SK-N-MC (cell line): Measurements from ENCODE around the gene PKN3.

ENCODE experiments used
- DNase-seq: peaks from one replicate; pipeline ENCODE4 v3.0.0-alpha.2; 2011; ENCODE audit warnings: low read depth, low spot score
- H3K27ac ChIP-seq: fragments of 200-600 bp; sonication (generic); 2 replicates; pipeline ENCODE4 v1.5.1; 2016; ENCODE audit warnings: mixed run types
- H3K36me3 ChIP-seq: fragments of 200-600 bp; sonication (generic); 2 replicates; pipeline ENCODE4 v1.6.1; 2017; ENCODE audit warnings: antibody characterized with exemption, low read length, mixed read lengths; ENCODE audit not compliant: insufficient read depth
- H3K4me3 ChIP-seq: fragments of 200-600 bp; sonication (generic); 2 replicates; pipeline ENCODE4 v1.5.1; 2016
- H3K9ac ChIP-seq: fragments of 200-600 bp; sonication (generic); 2 replicates; pipeline ENCODE4 v1.8.0; 2017; ENCODE audit warnings: mixed run types, mixed read lengths; ENCODE audit not compliant: insufficient read length
- H3K9me3 ChIP-seq: fragments of 200-600 bp; sonication (generic); 2 replicates; pipeline ENCODE4 v1.6.1; 2017; ENCODE audit warnings: low read depth, mild to moderate bottlenecking, antibody characterized with exemption, low read length, moderate library complexity, mixed read lengths
- EZH2 ChIP-seq: fragments of 200-600 bp; sonication (generic); IDR thresholded peaks from one replicate; pipeline ENCODE4 v1.6.1; 2017; ENCODE audit warnings: antibody characterized with exemption
- FOXP2 ChIP-seq: optimal IDR thresholded peaks from 2 replicates; pipeline ENCODE3; 2011; ENCODE audit warnings: mild to moderate bottlenecking, moderate library complexity; ENCODE audit not compliant: insufficient read depth; ENCODE audit errors: extremely low read length, control extremely low read depth
- POLR2AphosphoS5 ChIP-seq: IDR thresholded peaks from 2 replicates; pipeline ENCODE4 v1.6.1; 2012; ENCODE audit warnings: mild to moderate bottlenecking, low read depth, low read length, borderline replicate concordance

The PKN3 gene

GRCh38 chr9:128675382-128675781, 26.9 kb upstream of the PKN3 start:
- TF ChIP-seq EZH2 (no peak), FOXP2 (no peak), POLR2AphosphoS5 (no peak)
- H3K4me3 ChIP-seq, result no peak overlapping the region
- H3K36me3 ChIP-seq, result no peaks in the 10 kb centered on the region
- H3K27ac ChIP-seq, result no peak overlapping the region
- DNase-seq, result no peak
- no peaks in the 10 kb centered on the region for H3K9me3 ChIP-seq
- no peak overlapping the region for H3K9ac ChIP-seq

GRCh38 chr9:128677794-128678193, 24.5 kb upstream of the PKN3 start:
- H3K9me3 ChIP-seq, result no peaks in the 10 kb centered on the region
- H3K9ac ChIP-seq, result no peak overlapping the region
- no peak overlapping the region for H3K27ac ChIP-seq
- no peak for DNase-seq
- TF ChIP-seq EZH2 (no peak), FOXP2 (no peak), POLR2AphosphoS5 (no peak)
- no peaks in the 10 kb centered on the region for H3K36me3 ChIP-seq
- no peak overlapping the region for H3K4me3 ChIP-seq

GRCh38 chr9:128683340-128684064, 18.8 kb upstream of the PKN3 start:
- H3K9me3 ChIP-seq, result no peaks in the 10 kb centered on the region
- H3K27ac ChIP-seq, result peak overlapping the region; percentile 89
- DNase-seq, result no peak
- no peak for TF ChIP-seq EZH2
- peak; percentile 54 for TF ChIP-seq POLR2AphosphoS5
- TF ChIP-seq FOXP2, result no peak
- no peaks in the 10 kb centered on the region for H3K36me3 ChIP-seq
- H3K9ac ChIP-seq, result peak overlapping the region; percentile 46
- peak overlapping the region; percentile 83 for H3K4me3 ChIP-seq

DNA sequence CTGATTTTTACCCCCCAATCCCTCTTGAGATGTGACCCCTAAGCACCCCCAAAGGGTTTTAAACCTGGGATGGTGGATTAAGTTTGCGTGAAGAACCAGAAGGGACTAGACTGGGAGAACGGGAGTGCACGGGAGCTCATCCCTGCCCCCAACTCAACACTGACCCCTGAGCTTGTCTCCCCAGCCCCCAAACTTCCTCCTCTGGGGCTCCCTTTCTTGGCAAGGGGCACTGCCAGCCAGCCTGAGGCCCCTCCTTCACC, 18.3 kb upstream of the PKN3 start:
- TF ChIP-seq FOXP2 (no peak), EZH2 (no peak), POLR2AphosphoS5 (no peak)
- Histone ChIP-seq H3K27ac (peak overlapping the region; percentile 89), H3K9ac (peak overlapping the region; percentile 46), H3K9me3 (no peaks in the 10 kb centered on the region), H3K4me3 (peak overlapping the region; percentile 83), H3K36me3 (no peaks in the 10 kb centered on the region)
- DNase-seq, result no peak

- peak; percentile 1; the same call in 1 of the 2 replicates for TF ChIP-seq POLR2AphosphoS5
- no peak for TF ChIP-seq EZH2
- peak; percentile 24 for TF ChIP-seq FOXP2
- no peak for DNase-seq
Observed at GRCh38 chr9:128684325-128685199, 17.7 kb upstream of the PKN3 start.

GRCh38 chr9:128685636-128686489, 16.4 kb upstream of the PKN3 start:
- Histone ChIP-seq H3K9ac (no peak overlapping the region), H3K27ac (peak overlapping the region; percentile 62; the same call in 1 of the 2 replicates), H3K36me3 (peaks cover 7% of the 10 kb centered on the region), H3K9me3 (no peaks in the 10 kb centered on the region), H3K4me3 (peak overlapping the region; percentile 83)
- TF ChIP-seq POLR2AphosphoS5 (no peak), EZH2 (no peak), FOXP2 (no peak)
- no peak for DNase-seq

More at GRCh38 chr9:128684325-128685199, 17.7 kb upstream of the PKN3 start:
- Histone ChIP-seq H3K9me3 (no peaks in the 10 kb centered on the region), H3K4me3 (peak overlapping the region; percentile 83), H3K9ac (peak overlapping the region; percentile 46), H3K27ac (peak overlapping the region; percentile 89), H3K36me3 (no peaks in the 10 kb centered on the region)

- TF ChIP-seq EZH2, result no peak
- TF ChIP-seq FOXP2, result no peak
- TF ChIP-seq POLR2AphosphoS5, result no peak
- no peak overlapping the region for H3K9ac ChIP-seq
- H3K4me3 ChIP-seq, result no peak overlapping the region
- peaks cover 22% of the 10 kb centered on the region for H3K36me3 ChIP-seq
- DNase-seq, result no peak
- peak overlapping the region; percentile 96; the same call in 1 of the 2 replicates for H3K27ac ChIP-seq
- H3K9me3 ChIP-seq, result no peaks in the 10 kb centered on the region
Observed at GRCh38 chr9:128687453-128687852, 14.8 kb upstream of the PKN3 start.
